Medulla oblongata (tissue), 1 donor: ENCODE data around the gene C19orf12.

Experiments used
- DNase-seq: peaks from one replicate; pipeline ENCODE4 v3.0.0-alpha.2; 2015; ENCODE audit errors: extremely low spot score

Gene C19orf12

DNA sequence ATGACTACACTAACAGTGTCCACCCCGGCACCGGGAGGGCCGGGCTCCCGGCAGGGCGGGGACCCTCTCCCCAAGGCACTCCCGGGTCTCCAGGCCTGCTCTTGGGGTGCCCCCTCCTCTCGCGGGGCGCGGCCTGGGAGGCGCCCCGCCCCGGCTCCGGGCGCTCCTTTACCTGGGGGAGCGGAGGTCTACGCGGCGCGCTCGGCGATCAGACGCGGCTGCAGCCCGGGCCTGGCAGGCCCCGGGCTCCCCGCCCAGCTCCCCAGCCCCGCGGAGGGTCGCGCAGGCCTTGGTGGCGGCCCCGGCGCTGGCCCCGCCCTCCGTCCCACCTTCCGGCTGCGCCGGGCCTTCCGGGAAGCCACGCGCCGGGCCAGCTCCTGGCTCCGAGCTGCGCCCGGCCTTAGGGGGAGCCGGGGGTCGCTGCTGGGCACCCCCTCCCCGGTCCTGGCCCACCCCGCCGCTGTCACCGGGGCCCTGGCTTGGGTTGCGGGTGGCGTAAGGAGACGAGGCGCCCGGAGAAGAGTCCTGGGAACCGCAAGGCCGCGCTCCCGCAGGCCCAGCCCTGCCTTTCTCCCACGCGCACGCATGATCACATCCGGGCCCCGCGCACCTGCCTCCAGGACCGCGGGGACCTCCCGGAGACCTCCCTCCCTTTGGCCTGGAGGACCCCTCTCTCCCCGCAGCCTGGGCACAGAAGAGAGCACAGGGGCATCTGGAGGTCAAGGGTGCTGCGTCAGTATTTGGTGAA, at the start of gene C19orf12:
TSS of gene C19orf12 (minus strand) at position 309 of the 748 bp plus-strand sequence. CDS start 6,848 bp downstream, outside the sequence.
- DNase-seq = peak; percentile 51

DNA sequence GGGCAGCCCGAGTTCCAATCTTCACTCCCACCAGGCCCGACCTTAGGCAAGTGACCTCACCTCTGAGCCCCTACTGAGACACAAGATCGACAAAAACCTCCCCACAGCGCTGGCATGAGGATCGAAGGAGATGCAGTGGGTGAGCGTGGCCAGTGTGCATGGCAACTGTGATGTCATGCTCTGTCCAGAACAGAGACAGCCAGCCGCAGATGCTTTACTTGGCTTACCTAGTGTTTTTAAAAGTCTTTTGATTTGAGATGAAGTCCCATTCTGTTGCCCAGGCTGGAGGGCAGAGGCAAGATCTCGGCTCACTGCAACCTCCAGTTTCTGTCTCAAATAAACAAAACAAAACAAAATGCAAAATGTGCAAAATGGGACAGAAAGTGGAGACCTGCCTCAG, 49.3 kb upstream of the C19orf12 start:
- no peak for DNase-seq

DNA sequence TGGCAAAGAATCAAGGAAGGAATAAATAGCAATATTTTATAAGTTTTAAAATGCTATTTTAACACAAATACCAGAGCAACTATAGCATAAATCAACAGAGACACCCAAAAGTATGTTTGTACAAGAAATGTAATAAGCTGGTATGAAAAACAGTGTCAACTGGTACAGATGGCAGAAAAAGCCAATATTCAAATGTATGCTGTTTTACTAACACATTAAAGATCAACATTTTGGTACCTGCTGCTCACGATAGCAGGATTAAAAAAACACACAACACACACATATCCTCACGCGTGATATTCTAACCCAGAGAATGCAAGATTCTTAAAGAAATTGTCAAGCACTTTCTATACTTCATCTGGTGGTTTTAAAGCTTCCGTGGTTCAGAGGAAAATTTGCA, 48.1 kb upstream of the C19orf12 start:
- no peak for DNase-seq

DNA sequence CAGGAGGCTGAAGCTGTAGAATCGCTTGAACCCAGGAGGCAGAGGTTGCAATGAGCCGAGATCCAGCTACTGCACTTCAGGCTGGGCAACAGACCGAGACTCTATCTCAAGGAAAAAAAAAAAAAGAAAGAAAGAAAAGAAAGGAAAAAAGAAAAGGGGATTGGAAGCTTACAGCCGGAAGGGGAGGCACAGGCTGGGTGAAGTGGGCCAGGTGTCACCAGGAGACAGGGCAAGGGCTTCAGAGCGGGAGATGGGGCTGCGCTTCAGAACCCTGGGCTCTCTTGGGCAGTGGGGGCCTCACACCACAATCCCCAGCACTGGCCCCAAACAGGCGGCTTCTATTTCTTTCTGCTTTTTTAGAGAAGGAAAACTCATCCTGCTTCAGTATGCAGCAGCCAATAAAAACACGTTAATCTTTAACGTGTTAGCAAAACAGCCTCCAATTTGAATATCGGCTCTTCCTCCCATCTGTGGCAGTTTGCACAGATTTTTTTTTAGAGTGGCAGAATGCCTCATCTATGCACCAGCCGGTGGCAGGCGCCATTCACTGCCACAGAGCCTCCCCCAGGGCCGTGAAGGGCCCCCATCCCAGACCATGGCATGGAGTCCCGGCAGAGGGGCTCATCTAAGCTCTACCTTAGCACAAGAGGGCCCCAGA, 46.6 kb upstream of the C19orf12 start:
- peak; percentile 5 for DNase-seq

DNA sequence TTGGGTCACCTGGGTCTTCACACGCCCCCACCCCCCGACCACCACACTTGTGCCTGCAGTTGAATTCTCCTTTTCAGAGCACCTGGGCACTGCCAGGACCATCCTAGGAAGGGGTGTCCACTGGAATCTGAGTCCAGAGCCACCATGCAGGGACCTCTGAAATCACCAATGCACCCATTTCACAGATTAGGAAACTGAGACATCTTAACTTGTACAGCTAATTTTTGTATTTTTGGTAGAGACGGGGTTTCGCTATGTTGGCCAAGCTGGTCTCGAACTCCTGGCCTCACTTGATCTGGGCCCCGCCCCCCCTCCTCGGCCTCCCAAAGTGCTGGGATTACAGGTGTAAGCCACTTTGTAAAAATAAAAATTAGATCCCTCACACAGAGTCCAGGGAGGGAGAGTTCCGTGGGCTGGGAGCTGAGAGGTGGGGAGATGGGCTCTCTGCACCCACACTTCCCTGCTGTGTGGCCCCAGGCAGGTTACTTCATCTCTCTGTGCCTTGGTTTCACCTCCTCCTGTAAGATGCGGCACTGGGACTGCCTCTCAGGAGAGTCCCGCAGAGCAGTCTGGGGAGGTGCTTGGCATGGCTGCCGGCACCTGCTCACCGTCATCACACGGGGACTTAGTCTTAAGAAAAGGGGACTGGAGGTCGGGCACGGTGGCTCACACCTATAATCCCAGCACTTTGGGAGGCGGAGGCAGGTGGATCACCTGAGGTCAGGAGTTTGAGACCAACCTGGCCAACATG, 45.9 kb upstream of the C19orf12 start:
- DNase-seq = no peak

DNA sequence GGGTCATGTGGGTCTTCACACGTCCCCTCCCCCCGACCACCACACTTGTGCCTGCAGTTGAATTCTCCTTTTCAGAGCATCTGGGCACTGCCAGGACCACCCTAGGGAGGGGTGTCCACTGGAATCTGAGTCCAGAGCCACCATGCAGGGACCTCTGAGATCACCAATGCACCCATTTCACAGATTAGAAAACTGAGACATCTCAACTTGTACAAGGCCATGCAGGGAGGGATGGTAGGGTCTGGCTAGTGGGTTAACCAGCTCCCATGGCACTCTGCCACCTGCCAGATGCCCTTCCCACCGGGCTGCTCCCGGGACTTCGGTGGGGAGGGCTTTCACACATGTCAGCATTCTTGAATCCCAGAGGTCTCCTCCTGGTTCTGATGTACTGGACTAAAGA, 44.3 kb upstream of the C19orf12 start:
- DNase-seq = no peak

DNA sequence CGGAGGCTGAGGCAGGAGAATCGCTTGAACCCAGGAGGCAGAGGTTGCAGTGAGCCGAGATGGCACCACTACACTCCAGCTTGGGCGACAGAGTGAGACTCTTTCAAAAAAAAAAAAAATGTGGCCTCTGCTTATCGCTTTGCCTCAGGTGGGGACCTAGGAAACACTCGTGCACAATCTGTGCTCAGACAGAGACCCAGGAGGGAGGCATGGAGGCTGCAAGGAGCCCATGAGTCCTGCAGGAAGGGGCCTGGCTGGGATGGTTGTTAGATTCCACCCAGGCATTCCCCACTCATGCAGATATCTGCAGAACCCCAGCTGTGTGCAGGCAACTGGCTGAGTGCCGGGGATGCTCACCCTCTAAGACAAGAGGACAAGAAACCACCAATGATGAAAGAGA, 43.8 kb upstream of the C19orf12 start:
- DNase-seq = no peak

DNA sequence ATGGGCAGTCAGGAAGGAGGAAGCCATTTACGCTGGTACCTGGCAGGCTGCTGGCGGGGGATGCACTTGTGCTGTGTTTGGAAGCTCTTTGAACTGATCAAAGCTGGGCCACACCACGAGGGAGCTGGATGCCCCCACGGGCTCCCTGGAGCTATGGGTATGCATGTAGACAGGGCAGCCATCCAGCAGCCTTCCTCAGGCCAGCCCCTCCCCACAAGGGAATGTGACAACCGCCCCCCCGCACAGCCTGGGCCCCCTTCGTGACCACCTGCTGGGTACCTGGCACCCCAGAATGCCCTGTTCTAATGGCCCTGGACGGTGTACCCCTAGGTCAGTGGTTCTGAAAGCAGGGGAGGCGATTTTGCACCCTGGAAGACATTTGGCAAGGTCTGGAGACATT, 42.5 kb upstream of the C19orf12 start:
- DNase-seq = no peak

DNA sequence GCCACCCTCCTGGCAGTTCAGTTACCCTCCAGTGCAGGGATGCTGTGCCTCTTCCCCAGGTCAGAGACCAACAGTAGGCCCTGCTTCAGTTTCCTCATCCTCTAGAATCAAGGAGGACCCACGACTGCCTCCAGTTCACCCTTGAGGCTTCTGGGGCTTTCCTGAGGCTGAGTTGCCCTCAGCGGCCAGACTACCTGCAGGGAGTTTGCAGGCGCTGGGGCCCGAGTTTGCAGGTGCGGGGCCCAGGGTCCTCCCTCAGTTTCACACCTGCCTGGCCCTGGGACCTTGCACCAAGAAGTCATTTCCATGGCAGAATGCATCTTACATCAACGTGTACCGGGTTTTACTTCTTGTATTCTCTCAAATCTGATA, 38.9 kb upstream of the C19orf12 start:
- no peak for DNase-seq

DNA sequence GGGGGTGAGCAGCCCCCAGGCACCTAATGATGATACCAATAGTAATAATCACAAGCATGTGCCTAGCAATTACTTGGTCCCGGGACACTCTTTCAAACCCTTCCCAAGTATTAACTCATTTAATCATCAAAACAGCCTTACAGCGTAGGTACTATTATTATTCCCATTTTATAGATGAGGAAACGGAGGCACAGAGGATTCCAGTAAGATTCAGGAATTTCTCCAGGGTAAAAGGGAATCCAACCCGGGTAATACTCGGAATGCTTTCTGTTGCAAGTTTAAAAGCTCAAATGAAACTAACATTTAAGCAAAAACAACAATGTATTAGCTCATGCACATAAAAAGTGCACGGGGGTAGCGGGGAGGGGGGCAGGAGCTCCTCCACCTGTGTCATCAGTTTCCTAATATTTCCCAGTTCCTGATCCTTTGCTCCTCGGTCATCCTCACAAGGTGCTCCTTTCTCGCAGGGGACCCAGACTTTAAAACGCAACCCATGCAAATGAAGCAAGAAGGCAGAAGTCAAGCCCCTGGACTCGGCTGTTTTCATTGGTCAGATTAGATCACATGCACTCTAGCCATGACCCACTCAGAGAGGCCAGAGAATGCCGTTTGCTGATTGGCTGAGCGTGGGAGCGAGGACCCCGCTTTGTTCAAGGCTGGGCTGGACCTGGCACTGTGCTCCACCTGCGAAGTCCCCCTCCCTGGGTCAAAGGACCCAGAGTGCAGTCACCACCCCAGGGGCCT, 38.3 kb upstream of the C19orf12 start:
- no peak for DNase-seq

DNA sequence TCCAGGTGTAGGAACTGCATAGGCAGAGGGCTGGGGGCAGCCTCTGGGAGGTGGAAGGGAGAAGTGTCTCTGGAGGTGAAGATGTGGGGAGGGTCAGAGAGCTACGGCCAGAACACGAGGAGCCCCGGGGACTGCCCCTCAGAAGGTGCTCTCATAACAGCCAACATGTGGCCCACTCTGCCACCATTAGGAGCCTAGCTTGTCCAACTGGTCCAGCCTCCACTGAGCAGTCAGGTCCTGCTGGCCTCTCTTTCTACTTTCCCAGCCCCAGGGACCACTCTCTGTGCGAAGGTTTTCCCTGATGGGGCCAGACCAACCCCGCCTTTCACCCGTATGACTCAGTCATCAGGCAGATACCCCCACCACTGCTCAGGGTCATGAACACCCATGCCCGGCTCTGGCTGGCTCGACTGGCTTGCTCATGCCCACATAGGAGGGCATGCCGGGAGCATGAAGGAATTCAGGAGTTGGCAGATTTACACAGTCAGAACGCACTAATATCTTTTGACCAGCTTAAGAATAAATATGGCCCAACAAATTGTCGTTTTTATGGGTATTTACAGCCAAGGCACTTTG, 37.5 kb upstream of the C19orf12 start:
- no peak for DNase-seq

DNA sequence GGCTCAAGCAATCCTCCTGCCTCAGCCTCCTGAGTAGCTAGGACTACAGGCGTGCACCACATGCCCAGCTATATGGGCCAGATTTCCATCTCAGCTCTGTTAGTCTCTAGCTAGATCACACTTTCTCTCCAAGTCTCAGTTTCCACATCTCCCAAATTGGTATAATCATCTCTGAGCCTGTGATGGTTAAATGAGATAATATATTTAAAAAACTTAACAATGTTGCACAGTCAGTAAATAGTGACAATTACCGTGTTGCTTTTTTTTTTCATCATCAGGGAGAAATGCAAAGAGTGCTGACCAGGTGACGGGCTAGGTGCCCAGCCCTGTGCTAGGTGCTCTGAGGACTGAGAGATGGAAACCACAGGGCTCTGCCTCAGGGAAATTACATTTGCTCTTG, 36.9 kb upstream of the C19orf12 start:
- no peak for DNase-seq

DNA sequence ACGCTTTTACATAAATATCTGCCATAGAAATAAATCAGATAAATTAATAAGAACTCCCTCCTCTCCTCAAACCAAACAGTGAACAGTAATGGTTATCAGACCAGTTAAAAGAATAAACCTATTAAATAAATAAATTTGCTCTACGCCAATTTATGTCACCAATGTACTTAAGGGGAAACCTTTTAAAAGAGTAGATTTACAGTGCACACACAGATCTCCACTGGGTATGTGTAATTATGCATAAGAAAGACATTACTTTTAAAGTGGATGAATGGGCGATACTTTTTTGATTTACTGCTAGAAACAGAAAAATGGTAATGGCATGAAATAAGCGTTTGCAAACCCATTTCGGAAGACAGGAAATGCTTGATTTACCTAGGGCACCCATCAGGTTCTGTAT, 34.9 kb upstream of the C19orf12 start:
- DNase-seq = no peak

DNA sequence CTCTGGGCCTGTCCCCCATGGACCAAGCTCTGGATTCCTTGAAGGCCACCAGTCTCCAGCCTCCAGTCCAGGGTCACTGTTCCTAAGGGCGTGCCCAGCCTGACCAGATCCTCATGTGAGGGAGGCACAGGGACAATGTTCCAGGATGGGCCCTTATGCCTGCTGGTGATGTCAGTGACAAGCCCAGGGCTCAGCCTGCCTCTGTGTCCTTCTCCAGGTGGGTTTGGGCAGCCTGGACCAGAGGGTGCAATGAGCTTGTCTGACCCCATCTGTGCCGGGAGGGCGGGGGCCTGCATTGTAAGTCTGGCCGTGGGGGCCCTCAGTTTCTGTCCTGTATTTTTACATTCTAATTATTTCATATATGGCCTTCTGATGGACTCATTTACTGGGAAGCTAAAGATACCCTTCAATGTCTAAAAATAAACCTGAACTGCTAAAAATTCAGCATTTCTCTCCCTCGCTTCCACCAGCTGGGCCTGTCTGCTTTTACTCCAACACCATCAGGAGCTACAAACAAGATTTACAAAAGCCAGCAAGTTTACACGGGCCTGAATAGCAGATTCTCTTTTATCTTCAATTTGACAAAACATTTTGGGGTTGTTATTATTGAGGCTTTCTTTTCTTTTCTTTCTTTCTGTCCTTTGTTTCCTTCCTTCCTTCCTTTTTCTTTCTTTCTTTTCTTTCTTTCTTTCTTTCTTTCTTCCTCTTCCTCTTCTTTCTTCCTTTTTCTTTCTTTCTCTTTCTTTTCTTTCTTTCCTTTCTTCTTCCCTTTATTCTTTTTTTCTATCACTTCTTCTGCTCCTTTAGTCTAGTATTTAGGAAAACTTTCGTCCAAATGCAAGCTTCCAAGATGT, 34.2 kb upstream of the C19orf12 start:
- DNase-seq = no peak

DNA sequence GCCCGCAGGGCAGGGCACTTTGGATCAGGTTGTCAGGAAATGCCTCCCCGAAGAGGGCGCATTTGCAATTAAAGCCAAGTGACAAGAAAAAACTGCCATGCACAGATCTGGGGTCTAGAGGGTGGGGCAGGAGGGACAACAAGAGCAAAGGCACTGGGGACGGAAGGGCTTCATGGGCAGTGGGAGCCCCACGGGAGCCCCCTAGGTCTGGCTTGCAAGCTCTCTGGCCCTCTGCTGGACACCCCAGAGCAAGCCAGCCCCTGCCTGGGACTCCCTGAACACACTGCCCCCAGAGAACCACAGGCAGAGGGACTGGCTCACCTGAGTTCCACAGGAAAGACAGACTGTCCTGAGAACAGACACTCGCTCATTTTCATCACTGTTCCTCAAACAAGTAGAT, 30.2 kb upstream of the C19orf12 start:
- DNase-seq = no peak

DNA sequence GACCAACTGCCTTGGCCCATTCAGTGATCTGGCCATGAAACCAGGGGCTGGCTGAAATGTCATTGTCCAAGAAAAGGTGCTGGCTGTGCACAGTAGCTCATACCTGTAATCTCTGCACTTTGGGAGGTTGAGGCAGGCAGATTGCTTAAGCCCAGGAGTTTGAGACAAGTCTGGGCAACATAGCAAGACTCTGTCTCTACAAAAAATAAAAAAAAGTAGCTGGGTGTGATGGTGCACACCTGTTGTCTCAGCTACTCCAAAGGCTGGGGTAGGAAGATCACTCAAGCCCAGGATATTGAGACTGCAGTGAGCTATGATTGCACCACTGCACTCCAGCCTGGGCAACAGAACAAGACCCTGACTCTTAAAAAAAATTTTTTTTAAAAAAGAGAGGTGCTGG, 28.6 kb upstream of the C19orf12 start:
- no peak for DNase-seq

DNA sequence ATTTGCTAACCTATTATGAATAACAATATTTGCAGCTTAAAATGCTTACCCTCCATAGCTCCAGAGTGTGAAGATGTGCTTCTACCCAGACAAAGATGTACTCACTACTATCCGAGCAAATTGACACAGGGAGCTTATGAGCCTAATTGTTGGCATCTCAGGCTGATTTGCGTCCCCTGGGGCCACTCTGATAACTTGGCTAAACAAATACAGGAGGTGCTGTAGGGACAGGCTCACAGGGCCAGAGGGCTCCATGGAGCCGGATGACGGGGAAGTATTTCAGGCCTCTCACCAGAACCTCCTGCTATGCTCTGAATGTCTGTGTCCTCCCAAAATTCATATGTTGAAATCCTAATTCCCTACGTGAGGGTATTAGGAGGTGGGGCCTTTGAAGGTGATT, 26.7 kb upstream of the C19orf12 start:
- no peak for DNase-seq

DNA sequence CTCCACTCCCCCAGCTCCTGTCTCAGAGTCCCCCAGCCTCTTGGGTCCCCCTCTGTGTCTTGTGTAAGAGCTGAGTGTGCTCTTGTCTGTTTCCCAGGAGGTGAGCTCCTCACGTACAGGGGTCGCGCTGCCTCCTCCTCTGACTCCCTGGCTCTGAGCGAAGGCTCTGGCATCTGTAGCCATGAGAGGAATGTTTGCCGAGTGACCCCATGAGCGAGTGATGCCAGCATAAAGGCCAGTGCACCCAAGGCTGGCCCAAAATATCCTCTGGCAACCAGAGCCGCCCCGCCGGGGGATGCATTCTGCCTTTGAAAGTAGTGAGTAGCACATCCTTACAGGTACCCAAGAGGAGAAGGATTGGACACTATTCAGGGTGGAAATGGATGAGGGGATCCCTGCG, 26.2 kb upstream of the C19orf12 start:
- DNase-seq = no peak

DNA sequence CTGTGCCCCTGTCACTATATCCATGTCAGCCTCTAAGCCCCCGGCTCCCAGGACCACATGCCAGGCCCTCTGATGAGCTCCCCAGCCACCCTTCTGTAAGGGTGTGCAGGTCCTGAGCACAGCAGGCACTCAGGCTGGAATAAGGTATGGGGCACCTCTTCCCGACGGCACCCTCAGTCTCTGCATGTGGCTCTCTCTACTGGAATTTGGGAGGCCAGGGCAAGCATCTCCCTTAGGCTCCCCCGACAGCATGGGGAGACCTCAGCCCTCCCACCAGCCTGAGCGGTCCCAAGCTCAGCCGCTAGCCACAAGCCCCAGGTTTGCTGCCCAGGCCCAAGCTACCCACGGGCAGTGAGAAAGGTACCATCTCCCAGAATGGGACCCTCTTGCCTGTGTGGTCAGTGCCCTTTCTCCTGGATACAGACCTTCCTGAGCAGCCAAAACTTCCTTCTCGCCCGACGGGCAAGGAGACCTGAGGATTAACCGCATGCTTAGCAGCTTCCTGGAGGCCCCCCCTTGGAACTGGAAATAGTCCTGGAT, 22.5 kb upstream of the C19orf12 start:
- DNase-seq = no peak

DNA sequence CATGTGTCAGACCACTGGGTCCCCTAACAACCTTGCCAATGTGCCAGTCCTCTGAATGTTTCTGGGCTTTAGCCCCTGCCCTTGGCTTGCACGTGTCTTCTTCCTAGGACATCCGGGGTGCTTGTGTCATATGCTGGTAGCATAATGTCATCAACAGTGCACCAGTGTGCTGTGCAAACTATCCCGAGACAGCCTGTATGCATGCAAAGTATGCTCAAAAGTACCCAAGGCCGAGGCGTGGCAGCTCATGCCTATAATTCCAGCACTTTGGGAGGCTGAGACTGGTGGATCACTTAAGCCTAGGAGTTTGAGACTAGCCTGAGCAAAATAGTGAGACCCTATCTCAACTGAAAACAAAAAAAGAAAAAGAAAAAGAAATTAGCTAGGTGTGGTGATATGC, 20.8 kb upstream of the C19orf12 start:
- DNase-seq = no peak
